Neural crest cell (in vitro differentiated cells): Measurements from ENCODE around the gene DAB2. TPM values are rescaled to one million over a fixed set of nuclear protein-coding genes. Genes with fewer than 3 reads are reported as not detected.
"Not testable (repeated sequence)": the region's sequence is repeated elsewhere in the genome, so short reads cannot be mapped to it uniquely, and the experiment has no call there.

Experiments used
- DNase-seq: peaks from one replicate; pipeline ENCODE4 v3.0.0; 2021; ENCODE audit warnings: low read depth, mixed read lengths, low spot score
- H3K27ac Mint-ChIP-seq: one replicate; pipeline ENCODE4 v1.8.0; 2021; ENCODE audit warnings: mild to moderate bottlenecking, mixed read lengths; ENCODE audit not compliant: unreplicated experiment
- H3K27me3 Mint-ChIP-seq: 2 replicates; pipeline ENCODE4 v1.8.0; 2021; ENCODE audit warnings: low read depth, mild to moderate bottlenecking, mixed read lengths
- H3K36me3 Mint-ChIP-seq: 2 replicates; pipeline ENCODE4 v1.8.0; 2021; ENCODE audit warnings: low read depth, mild to moderate bottlenecking, mixed read lengths
- H3K4me1 Mint-ChIP-seq: 2 replicates; pipeline ENCODE4 v1.8.0; 2021; ENCODE audit warnings: mixed read lengths
- H3K4me3 Mint-ChIP-seq: one replicate; pipeline ENCODE4 v1.8.0; 2021; ENCODE audit warnings: mild to moderate bottlenecking, mixed read lengths
- H3K9me3 Mint-ChIP-seq: 2 replicates; pipeline ENCODE4 v1.8.0; 2021; ENCODE audit warnings: mixed read lengths
- CTCF ChIP-seq: fragments of 200-600 bp; sonication (generic); conservative IDR thresholded peaks from 2 replicates; pipeline ENCODE4 v1.5.0; 2021; ENCODE audit warnings: antibody characterized with exemption, mild to moderate bottlenecking
- total RNA-seq: library from RNA; stranded (reverse); gene quantifications from 2 replicates; pipeline ENCODE4 v1.2.1, GENCODE V29; 2021

Gene DAB2
- total RNA-seq, 1 donor from 2014 or later: 10.1 TPM

GRCh38 chr5:39405083-39405843 is 19.5 kb downstream of the DAB2 start:
- no peak for TF ChIP-seq CTCF
- peaks cover 10% of the 10 kb centered on the region for H3K4me1 Mint-ChIP-seq
- H3K4me3 Mint-ChIP-seq: no peak overlapping the region

GRCh38 chr5:39403761-39404160 is 21.0 kb downstream of the DAB2 start:
- not testable (repeated sequence) for H3K4me1 Mint-ChIP-seq, H3K4me3 Mint-ChIP-seq, H3K27ac Mint-ChIP-seq, DNase-seq, H3K36me3 Mint-ChIP-seq, H3K9me3 Mint-ChIP-seq, H3K27me3 Mint-ChIP-seq

More at GRCh38 chr5:39405083-39405843, 19.5 kb downstream of the DAB2 start:
- Mint-ChIP-seq H3K27me3 (no peaks in the 10 kb centered on the region), H3K36me3 (no peaks in the 10 kb centered on the region), H3K27ac (no peak overlapping the region), H3K9me3 (no peaks in the 10 kb centered on the region)
- DNase-seq: no peak

DNA sequence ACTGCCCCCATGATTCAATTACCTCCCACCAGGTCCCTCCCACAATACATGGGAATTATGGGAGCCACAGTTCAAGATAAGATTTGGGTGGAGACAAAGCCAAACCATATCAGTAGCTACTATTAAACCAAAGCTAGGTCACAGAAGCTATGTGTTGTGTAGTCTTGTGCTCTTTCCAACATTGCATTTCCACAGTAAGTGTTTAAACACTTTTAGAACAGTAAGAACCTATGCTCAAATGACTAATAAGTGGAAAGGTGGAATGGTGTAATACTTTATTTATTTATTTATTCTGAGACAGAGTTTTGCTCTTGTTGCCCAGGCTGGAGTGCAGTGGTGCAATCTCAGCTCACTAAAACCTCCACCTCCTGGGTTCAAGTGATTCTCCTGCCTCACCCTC is 22.6 kb downstream of the DAB2 start:
- not testable (repeated sequence) for H3K36me3 Mint-ChIP-seq, H3K4me3 Mint-ChIP-seq, H3K4me1 Mint-ChIP-seq, H3K9me3 Mint-ChIP-seq, H3K27me3 Mint-ChIP-seq, DNase-seq, H3K27ac Mint-ChIP-seq

DNA sequence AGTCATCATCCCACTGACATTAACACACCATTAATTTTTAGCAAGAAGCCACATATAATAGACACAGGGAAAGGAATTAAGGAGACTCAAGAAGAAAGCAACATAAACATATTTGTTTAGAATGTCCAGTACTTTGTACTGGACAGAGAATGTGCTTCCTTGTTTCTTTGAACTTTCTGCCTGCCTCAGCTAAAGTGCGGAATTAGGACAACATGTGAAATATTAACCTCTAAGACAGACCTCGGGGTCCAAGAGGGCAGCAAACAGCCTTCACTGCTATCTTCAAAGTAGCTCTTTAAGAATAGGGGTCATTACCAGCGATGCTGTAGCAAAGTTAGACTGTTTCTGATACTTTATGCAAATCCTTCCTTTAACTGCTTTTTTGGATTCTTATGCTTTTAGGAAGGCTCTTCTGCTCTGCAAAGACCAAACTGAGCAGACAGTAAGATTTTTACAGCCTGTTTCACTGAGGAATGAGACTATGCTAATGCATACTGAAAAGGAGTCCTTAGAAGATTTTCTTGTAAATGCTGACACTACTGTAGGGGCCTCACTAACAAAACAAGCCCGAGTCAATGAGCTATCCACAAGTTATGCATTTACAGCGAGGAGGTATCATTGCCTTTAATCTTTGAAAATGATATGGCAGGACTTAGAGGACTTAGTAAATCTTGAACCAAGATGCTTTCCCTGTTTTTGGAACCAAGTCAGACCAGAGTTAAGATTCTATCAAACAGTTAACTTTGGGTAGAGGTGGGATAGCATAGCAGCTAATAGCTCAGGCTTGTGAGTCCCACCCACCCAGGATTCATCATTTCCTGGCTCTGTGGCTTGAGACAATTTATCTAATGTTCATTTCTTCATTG is 23.8 kb downstream of the DAB2 start:
- no peak for DNase-seq
- Mint-ChIP-seq H3K4me3 (no peak overlapping the region), H3K9me3 (no peaks in the 10 kb centered on the region), H3K36me3 (no peaks in the 10 kb centered on the region), H3K27me3 (no peaks in the 10 kb centered on the region), H3K27ac (no peak overlapping the region), H3K4me1 (peaks cover 10% of the 10 kb centered on the region)
- no peak for TF ChIP-seq CTCF

- TF ChIP-seq CTCF: no peak
- H3K27me3 Mint-ChIP-seq: no peaks in the 10 kb centered on the region
- H3K9me3 Mint-ChIP-seq: no peaks in the 10 kb centered on the region
- H3K4me3 Mint-ChIP-seq: no peak overlapping the region
- H3K36me3 Mint-ChIP-seq: no peaks in the 10 kb centered on the region
- peaks cover 16% of the 10 kb centered on the region for H3K4me1 Mint-ChIP-seq
- DNase-seq: no peak
- no peak overlapping the region for H3K27ac Mint-ChIP-seq
Measured at GRCh38 chr5:39399135-39400036, 25.4 kb downstream of the DAB2 start.

DNA sequence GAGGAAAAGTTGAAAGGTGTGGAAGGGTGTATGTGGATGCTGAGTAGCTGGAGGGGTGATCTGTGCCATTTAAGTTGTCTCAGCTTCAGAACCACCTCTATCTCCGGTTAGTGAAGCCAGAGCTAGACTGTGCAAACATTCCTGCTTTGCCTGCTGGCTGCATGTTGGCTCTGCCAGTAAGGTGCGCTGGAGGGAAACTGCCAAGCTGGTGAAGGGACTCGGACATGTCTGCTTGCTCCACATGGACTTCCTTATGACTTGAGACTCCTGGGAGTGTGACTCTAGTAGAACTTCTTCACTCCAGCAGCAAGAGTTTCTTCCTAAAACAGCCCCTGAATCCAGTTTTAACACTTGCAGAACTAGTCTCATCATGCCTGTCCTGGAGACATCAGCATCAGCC is 27.9 kb downstream of the DAB2 start:
- H3K4me3 Mint-ChIP-seq: no peak overlapping the region
- H3K27ac Mint-ChIP-seq: no peak overlapping the region
- H3K4me1 Mint-ChIP-seq: peaks cover 16% of the 10 kb centered on the region
- DNase-seq: no peak
- no peaks in the 10 kb centered on the region for H3K27me3 Mint-ChIP-seq
- no peaks in the 10 kb centered on the region for H3K9me3 Mint-ChIP-seq
- no peaks in the 10 kb centered on the region for H3K36me3 Mint-ChIP-seq
- TF ChIP-seq CTCF: no peak
